Activated T-helper 9 cell treated with anti-CD3 and anti-CD28 coated beads, Interleukin-2, amount 50 U/mL, for 16 hours (primary cell): ENCODE data around the gene VPS35L.
"Not testable (repeated sequence)": the region's sequence is repeated elsewhere in the genome, so short reads cannot be mapped to it uniquely, and the experiment has no call there.

Source experiments
- DNase-seq: peaks from one replicate; pipeline ENCODE4 v3.0.0-alpha.2; 2020; ENCODE audit warnings: low read depth

VPS35L gene

GRCh38 chr16:19712418-19713058, 157.0 kb downstream of the VPS35L start:
- no peak for DNase-seq

GRCh38 chr16:19713697-19714096, 158.2 kb downstream of the VPS35L start:
- no peak for DNase-seq

GRCh38 chr16:19715566-19715965, 160.1 kb downstream of the VPS35L start:
- no peak for DNase-seq

GRCh38 chr16:19716183-19716582, 160.7 kb downstream of the VPS35L start:
- no peak for DNase-seq

- not testable (repeated sequence) for DNase-seq
These were observed 161.2 kb downstream of the VPS35L start for GRCh38 chr16:19716728-19717127.

GRCh38 chr16:19717314-19717713, 161.8 kb downstream of the VPS35L start:
- DNase-seq, result no peak

- DNase-seq, result peak; percentile 89
These were observed 162.5 kb downstream of the VPS35L start, which contains the start of the genes IQCK and KNOP1 for GRCh38 chr16:19717741-19718623. TSS of gene IQCK (plus strand) at chr16:19718271. CDS start at chr16:19718307, 36 bp downstream. TSS of gene KNOP1 (minus strand) at chr16:19718227. CDS start at chr16:19715035, 3,192 bp downstream.

- DNase-seq, result no peak
These were observed 163.1 kb downstream of the VPS35L start for GRCh38 chr16:19718624-19718965.

GRCh38 chr16:19722269-19722952, 166.9 kb downstream of the VPS35L start:
- no peak for DNase-seq

GRCh38 chr16:19722981-19723380, 167.5 kb downstream of the VPS35L start:
- DNase-seq, result no peak

GRCh38 chr16:19728636-19728965, 173.1 kb downstream of the VPS35L start:
- DNase-seq, result no peak

GRCh38 chr16:19733551-19733950, 178.0 kb downstream of the VPS35L start:
- DNase-seq, result no peak

GRCh38 chr16:19735074-19735867, 179.8 kb downstream of the VPS35L start:
- DNase-seq, result no peak

- DNase-seq, result no peak
These were observed 182.0 kb downstream of the VPS35L start for GRCh38 chr16:19737306-19738038.

GRCh38 chr16:19741354-19741753, 185.9 kb downstream of the VPS35L start:
- no peak for DNase-seq

GRCh38 chr16:19743816-19744159, 188.3 kb downstream of the VPS35L start:
- no peak for DNase-seq

GRCh38 chr16:19744670-19745069, 189.2 kb downstream of the VPS35L start:
- no peak for DNase-seq

GRCh38 chr16:19745286-19746010, 189.9 kb downstream of the VPS35L start:
- DNase-seq, result no peak

GRCh38 chr16:19746561-19746960, 191.1 kb downstream of the VPS35L start:
- no peak for DNase-seq

GRCh38 chr16:19748389-19749168, 193.1 kb downstream of the VPS35L start:
- DNase-seq, result no peak
